ENCODE results near the gene XRCC5.

DNA sequence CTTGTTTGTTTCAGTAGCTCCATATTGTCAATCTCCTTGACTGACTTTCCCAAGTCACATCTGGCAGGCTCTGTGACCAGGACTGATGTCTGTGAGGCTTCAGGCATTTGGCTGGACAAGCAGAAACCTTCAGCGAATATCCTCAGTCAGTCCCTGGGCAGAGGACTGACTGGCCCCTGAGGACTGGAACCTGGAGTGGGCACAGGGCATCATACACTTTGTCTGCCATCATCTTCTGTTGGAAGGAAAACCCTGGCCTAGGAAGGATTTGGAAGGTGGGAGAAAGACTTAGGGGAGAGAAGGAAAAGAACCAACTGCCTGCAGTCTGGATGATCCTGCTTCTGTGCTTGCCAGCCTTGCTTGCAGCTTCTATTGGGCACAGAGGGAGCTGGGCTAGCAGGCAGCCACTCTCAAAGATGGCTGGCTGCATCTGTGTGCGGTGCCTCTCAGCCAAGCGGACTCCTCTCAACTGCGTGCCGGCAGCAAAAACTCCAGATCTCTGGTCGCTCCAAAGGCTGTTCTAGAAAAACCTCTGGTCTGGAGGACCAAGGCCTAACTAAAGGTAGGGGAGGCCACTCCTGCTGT, 136.3 kb downstream of the XRCC5 start:
- TF ChIP-seq, protein P1, sequence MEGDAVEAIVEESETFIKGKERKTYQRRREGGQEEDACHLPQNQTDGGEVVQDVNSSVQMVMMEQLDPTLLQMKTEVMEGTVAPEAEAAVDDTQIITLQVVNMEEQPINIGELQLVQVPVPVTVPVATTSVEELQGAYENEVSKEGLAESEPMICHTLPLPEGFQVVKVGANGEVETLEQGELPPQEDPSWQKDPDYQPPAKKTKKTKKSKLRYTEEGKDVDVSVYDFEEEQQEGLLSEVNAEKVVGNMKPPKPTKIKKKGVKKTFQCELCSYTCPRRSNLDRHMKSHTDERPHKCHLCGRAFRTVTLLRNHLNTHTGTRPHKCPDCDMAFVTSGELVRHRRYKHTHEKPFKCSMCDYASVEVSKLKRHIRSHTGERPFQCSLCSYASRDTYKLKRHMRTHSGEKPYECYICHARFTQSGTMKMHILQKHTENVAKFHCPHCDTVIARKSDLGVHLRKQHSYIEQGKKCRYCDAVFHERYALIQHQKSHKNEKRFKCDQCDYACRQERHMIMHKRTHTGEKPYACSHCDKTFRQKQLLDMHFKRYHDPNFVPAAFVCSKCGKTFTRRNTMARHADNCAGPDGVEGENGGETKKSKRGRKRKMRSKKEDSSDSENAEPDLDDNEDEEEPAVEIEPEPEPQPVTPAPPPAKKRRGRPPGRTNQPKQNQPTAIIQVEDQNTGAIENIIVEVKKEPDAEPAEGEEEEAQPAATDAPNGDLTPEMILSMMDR (IDR thresholded peaks at IDR 0.05), result no peak
- no peak for TF ChIP-seq POLR2A (IDR thresholded peaks at IDR 0.05)

All from prostate gland (tissue), 2 donors.